Stimulated activated CD8-positive, alpha-beta memory T cell treated with anti-CD3 and anti-CD28 coated beads, Interleukin-4, amount 100 ng/mL, for 4 hours (primary cell): ENCODE measurements around the gene PCDH1.
"Not testable (repeated sequence)": the region's sequence is repeated elsewhere in the genome, so short reads cannot be mapped to it uniquely, and the experiment has no call there.

Experiments
- DNase-seq, 2 donors: peaks; one replicate each; pipeline ENCODE4 v3.0.0-alpha.2; 2020; ENCODE audit warnings: low read depth in 2 of 2, low spot score in 1 of 2

Gene PCDH1

GRCh38 chr5:141878186-141878710, at the start of gene PCDH1:
PCDH1 (minus strand) TSS chr5:141878410; CDS start chr5:141878262, 148 bp downstream.
- no peak for DNase-seq

DNA sequence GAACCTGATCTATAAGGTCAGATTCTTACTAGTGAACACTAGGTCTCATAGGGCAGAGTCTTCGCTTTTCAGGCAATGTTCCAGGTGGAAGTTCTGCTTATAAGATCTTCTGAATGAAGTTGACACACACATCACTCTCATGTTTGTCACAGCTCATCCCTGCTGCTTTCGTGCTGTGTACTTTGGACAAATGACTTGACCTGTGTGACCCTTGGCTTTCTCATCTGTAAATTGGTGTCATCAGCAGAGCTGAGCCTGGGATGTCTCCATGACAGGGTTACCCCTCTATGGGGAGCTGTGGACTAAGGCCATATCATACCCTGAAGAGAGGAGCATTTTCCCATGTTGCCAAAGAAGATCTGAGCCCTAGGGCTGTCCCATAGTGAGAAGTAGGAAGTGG, 48.2 kb upstream of the PCDH1 start:
- no peak for DNase-seq

DNA sequence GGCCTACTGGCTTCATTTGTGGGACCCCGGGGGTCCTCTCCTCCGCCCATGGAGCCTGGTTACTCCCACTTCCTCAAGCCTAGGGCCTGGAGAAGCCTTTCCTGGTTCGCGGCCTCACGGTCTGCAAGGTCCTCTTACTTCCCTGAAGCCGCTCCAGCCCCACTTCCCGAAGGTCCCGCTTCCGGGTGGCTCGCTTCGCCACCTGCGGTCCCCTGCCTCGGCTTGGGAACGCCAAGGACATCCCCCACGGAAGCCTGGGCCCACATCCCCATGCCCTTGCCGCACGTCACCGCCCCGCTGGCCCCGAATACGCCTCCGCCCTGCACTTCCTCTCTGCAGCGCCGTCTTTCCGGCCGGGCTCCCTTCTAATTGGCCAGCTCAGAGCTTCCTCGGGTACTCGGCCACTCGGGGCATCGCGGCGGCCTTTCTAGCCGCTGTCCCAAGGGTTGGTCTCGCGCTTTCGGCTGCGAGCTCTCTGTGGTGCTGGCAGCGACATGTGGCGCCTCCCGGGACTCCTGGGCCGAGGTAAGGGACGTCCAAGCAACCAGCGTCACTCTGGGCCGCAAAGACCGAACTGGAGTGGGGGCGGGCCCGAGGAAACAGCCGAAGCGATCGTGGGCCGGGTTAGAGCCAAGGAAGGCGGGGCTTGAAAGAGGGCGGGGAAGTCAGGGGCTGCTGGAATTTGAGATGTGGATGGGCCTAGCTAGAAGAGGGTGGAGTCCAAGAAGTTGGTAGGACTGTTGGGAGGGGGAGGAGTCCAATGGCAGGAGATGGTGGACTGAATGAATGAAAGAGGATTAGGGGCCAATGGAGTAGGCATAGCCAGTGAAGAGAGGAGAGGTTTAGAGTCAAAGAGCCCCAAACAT, 45.5 kb upstream of the PCDH1 start, which contains the start of gene DELE1:
Gene DELE1, plus strand, starts transcription at position 424 of the 866 bp plus-strand sequence. Its CDS starts 71 bp downstream, at position 495.
- peak; percentile 80 to 91 for DNase-seq

DNA sequence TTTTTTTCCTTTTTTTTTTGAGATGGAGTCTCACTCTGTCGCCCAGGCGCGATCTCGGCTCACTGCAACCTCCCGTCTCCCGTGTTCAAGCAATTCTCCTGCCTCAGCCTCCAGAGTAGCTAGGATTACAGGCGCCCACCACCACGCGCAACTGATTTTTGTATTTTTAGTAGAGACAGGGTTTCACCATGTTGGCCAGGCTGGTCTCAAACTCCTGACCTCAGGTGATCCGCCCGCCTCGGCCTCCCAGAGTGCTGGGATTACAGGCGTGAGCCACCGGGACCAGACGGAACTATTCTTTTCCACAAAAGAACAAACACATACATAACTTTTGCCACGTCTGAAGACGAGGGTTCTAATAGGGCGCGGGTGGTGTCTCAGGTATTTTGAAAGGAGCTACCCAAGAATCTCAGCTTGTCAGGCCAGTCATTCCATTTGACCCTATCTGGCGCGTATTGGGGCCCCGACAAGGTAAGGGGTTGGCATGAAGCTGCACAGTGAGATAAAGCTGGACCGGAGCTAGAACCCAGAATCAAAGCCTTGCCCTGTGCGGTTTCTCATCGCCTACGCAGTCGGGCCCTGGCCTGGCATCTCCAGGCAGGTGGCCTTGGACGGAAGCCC, 44.7 kb upstream of the PCDH1 start:
- not testable (repeated sequence) for DNase-seq

DNA sequence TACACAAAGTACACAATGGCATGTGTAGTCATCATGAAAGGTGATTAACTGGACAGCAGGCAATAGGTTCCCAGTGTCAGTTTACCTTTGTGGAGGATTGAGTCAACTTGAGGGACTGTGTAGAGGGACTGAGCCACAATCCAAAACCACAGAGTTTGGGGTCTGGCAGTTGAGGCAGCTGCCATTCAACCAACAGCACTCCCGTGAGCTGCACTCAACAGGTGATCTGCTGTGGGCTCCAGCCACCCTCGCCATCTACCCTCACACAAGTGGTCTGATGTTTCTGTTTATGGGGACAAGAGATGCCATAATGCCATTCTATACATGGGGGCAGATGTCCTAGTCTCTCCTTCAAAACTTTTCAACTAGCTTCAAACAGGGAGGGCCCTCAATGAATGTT, 42.6 kb upstream of the PCDH1 start:
- no peak for DNase-seq

DNA sequence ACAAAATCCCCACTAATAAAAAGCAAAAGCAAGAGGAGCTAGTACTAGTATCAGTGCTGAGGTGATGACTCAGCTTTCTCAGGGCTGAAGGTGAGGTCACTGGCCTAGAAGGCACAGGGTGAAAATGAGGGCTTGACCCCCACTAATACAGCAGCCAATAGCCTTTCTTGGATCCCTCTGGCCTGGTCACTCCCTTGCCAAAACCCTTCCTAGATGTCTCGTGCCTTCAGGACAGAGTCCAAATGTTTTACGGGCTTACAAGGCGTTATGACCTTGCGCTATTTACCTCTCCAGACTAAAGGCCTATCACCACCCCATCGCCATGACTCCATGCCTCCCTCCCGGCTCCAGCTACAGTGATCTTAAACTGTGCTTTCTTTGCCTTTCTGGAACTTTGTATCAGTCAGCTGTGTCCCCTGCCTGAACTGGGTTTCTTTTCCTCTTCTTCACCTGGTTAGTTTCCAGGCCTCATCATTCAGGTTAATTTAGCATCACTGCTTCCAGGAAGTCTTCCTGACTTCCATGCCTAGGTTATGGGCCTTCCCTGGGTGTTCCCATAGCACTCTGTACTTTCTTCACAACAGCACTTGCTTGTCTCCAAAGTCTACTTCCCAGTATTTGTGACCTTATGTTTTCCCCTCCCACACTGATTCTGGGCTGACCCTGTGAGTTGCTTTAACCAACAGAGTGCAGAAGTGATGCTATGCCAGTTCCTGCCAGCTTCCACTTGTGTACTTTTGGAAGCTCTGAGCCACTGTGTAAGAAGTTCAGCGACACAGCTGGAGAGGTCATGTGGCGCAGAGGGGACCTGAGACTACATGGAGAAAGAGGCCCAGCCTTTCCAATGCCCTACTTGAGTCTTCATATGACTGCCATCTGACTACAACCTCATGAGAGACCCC, 41.3 kb upstream of the PCDH1 start:
- DNase-seq, result no peak

GRCh38 chr5:141917760-141918159, 39.5 kb upstream of the PCDH1 start:
- no peak for DNase-seq

- no peak for DNase-seq
Observed at GRCh38 chr5:141916522-141916921, 38.3 kb upstream of the PCDH1 start.

- no peak for DNase-seq
Observed at GRCh38 chr5:141915881-141916336, 37.7 kb upstream of the PCDH1 start.

GRCh38 chr5:141914797-141915196, 36.6 kb upstream of the PCDH1 start:
- DNase-seq, result no peak

DNA sequence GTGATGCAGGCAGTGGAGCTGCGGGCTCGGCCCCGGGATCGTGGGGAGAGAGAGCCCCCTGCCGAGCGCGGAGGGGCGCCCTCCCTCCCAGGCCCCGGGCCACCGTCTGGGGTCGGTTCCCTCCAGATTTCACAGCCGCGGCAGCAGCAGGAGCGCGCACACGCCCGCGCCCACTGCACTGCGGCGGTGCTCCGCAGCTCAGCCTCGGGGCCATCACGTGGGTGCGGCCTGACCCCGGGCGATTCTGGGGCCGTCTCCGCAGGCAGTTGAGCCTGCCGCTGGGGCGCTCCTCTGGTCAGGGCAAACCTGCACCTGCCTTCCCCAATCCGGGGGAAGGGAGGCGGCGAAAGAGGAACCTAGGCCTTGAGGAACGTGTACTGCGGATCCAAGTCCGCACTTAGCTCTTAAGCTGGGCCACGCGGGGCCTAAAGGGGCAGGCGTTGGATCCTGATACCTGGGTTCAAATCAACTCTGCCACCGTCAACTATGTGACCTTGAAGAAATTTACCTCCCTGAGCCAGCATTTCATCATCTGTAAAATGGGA, 36.1 kb upstream of the PCDH1 start:
- DNase-seq, result no peak

GRCh38 chr5:141913560-141914198, 35.5 kb upstream of the PCDH1 start:
- DNase-seq, result no peak

DNA sequence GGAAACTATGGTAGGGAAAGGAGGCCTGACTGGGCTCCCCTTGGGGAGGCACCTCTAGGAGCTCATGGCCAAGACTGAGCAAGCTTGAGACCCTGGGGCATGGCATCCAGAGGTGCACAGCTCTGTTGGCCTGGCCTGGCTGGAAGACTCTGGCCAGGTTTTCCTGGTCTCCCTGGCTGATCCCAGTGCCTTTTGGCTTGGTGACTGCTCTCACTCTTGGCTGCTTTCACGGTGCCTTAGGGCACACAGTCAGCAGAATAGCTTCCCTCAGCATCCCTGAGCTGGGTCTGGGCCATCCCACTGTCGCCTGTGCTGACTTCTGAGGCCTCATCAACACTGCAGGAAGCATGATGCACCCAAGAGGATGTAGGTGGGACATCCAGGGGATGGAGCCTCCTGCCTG, 32.1 kb upstream of the PCDH1 start:
- no peak for DNase-seq

GRCh38 chr5:141909212-141909611, 31.0 kb upstream of the PCDH1 start:
- no peak for DNase-seq

DNA sequence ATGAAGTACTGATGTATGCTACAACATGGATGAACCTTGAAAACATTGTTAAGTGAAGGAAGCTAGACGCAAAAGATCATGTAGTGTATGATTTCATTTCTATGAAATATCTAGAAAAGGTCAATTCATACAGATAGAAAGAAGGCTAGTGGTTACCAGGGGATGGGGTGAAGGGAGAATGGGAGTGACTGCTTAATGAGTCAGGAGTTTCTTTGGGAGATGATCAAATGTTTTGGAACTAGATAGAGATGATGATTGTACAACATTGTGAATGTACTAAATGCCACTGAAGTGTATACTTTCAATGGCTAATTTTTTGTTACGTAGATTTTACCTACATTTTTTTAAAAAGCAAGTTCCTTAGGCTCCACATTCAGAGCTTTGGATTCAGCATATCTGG, 30.6 kb upstream of the PCDH1 start:
- DNase-seq, result no peak

DNA sequence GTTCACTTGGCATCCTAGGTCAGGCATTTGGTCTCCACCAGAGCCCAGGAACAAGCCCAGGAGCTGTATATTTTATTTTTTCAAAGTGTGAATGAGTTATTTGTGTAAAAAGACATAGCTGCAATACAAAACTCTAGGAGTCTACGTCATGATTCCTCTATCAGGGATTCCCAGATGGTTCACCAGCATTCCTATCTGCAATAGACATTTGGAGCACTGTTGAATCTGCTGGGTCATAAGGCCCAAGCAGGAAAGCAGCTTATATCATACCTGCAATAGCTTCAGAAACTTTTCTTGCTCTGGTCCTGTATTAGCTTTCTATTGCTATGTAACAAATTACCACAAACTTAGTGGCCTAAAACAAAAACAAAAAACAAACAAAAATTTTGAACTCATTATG, 28.8 kb upstream of the PCDH1 start:
- DNase-seq, result no peak

- DNase-seq, result no peak
Observed at GRCh38 chr5:141906517-141906916, 28.3 kb upstream of the PCDH1 start.

DNA sequence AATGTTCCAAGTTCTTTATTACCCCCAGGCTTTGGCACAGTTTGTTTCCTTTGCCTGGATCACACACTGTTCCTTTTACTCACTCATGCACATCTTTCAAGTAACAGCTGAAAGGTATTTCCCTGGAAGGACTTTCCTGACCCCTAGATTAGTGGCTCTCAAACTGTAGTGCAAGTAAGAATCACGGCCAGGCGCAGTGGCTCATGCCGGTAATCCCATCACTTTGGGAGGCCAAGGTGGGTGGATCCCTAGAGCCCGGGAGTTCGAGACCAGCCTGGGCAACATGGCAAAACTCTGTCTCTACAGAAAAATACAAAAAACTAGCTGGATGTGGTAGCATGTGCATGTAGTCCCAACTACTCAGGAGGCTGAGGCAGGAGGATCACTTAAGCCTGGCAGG, 26.3 kb upstream of the PCDH1 start:
- DNase-seq, result no peak

DNA sequence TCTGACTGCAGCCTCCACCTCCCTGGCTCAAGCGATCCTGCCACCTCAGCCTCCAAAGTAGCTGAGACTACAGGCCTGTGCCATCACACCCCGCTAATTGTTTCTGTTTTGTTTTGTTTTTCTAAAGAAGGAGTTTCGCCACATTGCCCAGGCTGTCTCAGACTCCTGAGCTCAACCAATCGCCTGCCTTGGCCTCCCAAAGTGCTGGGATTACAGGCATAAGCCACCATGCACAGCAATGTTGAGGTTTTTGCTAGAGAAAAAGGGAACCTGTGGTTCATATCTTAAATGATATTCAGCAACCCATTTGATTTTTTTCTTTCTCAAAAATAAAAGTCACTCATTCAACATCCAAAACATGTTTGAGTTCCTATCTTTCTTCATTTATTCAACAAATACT, 25.1 kb upstream of the PCDH1 start:
- DNase-seq, result no peak
